Stimulated activated CD4-positive, alpha-beta T cell treated with anti-CD3 and anti-CD28 coated beads, Interleukin-4, amount 100 ng/mL, for 48 hours (primary cell): ENCODE results near the gene FAM168B.

Experiments
- DNase-seq, 2 donors: peaks; one replicate each; pipeline ENCODE4 v3.0.0-alpha.2; 2020; ENCODE audit warnings: low read depth in 2 of 2

FAM168B gene

DNA sequence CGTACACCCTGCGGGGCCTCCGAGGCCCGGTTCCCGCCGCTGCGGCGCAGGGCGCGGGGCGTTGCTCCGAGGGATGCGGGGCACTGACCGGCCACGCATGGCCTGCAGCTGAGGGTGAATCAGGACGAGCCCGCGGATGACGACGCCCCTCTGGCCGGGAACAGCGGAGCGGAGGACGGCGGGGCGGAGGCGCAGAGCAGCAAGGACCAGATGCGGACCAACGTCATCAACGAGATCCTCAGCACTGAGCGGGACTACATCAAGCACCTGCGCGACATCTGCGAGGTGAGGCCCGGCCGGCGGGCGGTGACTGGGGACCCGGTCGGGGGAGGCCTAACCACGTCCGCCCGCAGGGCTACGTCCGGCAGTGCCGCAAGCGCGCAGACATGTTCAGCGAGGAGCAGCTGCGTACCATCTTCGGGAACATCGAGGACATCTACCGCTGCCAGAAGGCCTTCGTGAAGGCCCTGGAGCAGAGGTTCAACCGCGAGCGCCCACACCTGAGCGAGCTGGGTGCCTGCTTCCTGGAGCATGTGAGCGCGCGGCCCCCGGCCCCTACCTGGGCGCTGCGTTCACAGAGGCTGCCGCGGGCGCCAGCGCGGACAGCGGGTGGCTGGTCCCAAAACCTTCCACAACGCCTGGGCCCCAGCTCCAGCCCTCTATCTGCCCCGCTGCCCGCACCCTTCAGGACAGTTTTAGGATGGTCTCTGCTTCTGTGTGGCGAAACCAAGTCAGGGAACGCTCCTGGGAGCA lies 53.2 kb downstream of the FAM168B start:
- DNase-seq: peak in 1 of 2 donors; percentile 14

DNA sequence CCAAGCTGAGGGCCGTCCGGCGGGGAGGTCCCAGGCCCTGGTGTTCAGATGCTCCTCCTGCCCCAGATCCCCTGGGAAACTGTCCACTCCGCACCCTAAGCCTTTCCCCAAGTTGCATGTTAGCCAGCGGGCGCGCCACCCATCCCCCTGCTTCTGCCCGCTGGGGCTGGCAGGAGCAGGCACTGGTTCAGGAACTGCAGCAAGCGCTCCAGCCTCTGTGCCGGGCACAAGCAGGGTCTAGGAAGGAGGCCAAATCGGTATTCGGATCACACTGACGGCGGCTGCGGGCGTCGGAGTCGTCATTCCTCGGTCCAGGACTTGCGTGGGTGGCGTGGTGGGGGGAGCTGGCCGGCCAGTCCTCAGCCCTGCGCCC lies 53.7 kb downstream of the FAM168B start:
- DNase-seq: no peak

DNA sequence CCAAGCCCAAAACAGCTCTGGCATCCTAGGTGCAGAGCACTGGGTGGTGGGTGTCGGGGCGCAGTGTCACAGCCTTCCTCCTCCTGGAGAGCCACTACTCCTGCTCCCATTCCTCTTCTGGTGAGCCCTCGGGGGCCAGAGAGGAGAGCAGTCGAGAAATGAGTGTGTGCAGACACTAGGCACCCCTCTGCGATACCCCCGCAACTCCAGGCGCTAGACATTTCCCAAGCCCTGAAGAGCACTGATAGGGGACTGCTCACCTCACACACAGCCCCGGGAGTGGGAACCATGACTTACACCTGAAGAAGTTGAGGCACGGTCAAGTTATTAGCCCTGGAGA lies 54.2 kb downstream of the FAM168B start:
- no peak for DNase-seq

DNA sequence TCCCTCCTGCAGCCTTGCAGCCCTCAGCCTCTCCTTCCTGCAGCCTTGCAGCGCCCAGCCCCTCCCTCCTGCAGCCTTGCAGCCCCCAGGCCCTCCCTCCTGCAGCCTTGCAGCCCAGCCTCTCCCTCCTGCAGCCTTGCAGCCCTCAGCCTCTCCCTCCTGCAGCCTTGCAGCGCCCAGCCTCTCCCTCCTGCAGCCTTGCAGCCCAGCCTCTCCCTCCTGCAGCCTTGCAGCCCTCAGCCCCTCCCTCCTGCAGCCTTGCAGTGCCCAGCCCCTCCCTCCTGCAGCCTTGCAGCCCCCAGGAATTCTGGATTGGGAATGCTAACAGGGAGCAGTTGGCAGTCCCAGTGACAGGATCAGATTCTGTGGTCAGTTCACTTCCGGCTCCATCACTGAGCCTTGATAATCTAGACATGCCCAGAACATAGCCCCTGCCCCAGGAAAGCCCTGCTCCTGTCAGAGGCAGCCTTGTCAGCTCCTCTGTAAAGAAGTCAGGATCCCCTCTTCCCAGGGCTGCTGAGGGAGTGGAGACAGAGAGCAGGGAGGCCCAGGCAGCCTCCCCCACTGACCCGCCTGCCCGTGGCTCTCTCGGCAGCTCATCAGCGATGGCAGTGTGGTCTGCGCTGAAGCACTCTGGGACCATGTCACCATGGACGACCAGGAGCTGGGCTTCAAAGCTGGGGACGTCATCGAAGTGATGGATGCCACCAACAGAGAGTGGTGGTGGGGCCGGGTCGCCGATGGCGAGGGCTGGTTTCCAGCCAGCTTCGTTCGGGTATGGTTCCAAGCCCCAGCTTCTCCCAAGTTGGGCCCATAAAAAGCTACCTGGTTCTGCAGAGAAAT lies 54.8 kb downstream of the FAM168B start:
- no peak for DNase-seq

DNA sequence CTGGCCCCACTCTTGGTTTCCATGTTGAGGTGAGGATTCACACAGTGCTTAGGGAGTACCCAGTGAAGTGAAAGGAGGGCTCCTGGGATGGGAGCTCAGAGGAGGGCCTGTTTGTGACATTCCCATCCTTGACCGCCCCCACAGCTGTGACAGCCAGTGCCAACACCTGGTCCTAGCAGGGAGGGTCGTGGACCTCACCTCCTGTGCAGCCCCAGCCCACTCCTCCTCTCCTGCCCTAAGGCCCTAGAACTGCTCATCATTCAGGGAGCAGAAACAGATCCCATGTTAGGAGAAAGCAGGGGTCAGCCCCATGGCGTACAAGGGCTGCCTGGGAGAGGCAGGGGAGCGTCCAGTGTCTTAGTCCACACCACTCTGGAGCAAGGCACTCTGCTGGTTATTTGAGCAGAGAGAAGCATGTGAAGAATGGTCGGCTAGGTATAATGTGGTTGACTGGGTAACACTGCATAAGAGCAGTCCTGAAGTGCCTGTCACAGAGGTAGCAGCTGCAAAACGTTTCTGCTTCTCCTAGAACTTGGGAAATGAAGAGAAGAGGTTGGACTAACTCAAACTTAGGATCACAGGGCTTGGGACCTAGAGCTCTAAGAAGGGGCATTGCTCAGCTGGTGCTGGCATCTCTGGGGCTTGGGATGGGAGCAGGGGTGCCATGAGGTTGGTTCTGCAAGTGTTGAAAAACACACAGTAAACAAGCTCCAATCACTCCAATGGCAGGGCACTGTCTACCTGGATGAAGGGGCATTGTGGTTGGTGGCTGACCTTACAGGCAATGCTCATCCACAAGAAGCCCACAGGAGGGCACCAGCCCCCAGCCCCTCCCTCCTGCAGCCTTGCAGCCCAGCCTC lies 55.6 kb downstream of the FAM168B start:
- DNase-seq: no peak

DNA sequence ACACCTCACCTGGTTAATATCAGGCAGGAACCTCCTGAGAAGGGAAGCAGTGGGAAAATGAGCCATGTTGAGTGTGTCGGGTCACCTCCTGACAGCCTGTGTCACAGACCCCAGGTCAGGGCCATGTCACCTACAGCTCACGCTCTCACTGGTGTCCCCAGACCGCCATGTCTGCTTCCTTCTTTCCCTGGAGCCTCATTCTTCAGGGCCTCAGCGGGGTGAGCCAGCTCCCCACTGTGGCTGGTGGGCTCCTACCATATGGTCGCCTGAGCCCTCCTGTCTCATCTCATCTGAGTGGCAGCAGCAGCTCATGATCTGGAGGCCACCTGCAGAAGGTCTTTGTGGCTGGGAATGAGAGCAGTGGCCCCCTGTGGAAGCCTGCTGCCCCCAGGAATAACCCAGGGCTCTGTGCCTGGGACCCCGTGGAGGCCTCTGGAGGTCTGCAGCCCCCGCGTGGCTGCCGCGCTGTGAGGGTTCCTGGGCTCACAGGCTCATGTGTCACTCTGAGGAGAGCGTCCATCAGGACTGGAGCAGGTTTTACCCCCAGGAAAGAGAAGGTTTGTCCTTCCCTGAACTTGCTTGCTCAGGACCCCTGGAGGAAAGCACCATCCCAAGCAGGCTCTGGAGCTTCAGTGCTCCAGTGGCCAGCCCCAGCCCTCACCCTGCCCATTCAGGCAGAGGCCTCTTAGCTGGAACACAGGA lies 56.4 kb downstream of the FAM168B start:
- no peak for DNase-seq

DNA sequence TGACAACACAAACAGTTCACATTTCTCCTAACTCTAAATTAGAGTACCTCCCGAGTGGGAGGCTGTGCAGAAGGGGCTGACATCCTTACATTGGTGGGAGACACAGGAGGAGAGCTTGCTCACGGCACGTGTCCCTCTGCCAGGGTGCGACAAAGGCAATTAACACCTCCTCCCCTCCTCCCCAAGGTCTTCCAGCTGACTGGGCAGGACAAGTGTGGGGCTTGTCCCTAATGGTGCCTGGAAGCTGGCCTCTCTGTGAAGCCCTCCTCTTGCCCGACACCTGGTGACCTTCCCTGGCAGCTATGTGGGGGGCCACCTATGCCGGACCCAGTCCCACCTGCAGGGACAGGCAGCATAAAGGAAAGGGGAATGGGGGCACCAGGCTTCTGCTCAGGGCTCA lies 57.0 kb downstream of the FAM168B start:
- DNase-seq: no peak

DNA sequence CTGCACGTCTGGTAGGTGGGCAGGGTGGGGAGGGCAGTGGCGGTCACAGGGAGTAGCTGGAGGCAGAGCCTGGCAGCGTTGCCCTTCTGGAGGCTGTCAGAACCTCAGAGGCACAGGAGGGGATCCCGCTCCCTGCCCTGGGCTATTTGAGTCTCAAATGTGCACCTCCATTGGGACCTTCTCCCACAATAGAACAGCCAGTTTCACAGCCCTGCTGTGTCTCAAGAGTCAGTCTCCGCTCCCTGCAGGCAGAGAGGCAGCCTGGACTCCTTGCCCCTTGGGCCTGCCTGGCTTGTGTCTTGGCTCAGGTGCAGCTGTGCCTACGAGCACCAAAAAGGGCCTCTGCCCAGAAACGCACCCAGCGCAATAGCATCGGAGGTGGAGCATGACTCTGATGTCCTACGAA lies 57.4 kb downstream of the FAM168B start:
- DNase-seq: no peak

DNA sequence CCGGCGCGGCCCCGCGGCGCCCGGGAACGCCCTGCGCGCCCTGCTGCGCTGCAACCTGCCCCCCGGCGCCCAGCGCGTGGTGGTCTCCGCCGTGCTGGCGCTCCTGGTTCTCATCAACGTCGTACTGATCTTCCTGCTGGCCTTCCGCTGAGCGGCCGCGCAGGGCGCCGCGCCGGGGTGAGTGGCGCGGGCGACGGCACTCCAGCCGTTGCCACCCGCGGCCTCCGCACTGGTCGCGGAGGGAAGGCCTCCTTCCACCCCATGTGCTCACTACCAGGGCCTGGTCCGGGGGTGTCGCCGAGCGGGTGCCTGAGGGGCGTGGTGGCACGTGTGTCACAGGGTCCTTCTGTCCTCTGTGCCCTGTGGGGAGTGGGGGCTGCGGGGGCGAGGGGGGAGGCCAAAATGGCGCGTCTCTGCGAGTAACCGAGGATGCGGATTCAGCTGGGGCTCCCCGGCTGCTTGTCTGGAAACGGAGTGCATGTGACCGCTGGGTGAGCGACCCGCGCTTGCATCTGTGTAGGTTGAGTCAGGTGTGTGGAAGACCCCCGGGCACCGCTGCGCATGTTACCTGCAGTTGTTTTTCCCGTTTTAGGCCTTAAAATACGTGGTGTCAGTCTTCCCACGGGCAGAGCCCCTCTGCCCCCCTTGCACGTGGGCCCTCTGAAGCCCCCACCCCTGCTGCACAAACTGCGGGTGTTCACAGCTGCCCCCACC lies 58.0 kb downstream of the FAM168B start:
- no peak for DNase-seq

DNA sequence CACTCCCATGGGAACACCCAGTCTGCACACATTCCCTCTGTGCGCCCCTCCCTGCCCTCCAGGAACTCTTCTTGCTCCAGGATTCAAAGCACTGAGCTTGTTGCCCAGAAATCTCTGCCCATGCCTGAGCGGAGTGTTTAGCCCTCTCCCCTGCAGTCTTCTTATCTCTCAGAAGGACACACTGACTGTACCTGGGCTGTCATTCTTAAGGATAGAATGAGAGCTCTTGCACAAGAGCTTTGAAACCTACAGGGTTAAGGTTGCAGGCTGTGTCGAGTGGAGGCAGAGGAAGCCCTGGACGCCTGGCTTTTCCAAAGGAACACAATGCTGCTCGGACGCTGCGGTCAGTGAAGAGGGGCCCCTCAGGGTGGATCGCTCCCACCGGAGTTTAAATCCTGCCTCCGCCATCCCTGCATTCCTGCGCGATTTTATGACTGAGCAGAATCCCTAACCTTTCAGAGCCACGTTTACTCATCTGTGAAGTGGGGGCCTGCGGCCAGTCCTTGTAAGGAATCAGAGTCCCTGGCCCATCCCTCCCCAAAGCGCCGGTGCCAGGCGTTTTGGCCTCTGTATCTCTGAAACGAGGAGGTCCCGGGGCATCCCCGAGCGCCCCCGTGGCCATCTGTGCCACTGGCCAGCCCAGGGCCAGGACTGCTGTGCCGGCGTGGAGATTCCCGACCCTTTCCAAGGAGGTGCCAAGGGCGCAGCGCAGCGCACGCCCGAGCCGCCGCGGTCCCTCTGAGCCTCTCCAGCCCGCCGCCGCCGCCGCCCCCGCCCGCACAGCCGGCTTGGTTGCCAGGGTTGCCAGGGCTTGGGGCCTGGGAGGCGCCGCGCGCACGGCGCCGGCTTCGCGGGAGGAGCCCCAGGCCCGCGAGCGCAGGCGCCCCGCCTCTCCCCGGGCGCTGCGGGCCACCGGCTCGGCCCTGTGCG lies 58.9 kb downstream of the FAM168B start:
- peak in 1 of 2 donors; percentile 17 for DNase-seq

DNA sequence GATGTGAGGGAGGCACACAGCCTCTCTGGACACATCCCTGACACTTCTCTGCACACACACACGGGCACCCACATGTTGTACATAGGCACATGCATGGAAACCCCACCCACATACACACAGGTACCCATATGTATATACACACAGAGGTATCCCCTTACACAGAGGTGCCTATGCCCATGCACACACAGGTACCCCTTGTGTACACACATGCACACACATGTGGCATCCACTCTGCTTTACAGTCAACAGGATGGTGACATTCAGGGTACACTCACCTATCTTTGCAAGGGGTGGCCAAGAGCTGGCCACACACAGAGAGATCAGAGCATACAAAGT lies 59.5 kb downstream of the FAM168B start:
- DNase-seq: no peak

DNA sequence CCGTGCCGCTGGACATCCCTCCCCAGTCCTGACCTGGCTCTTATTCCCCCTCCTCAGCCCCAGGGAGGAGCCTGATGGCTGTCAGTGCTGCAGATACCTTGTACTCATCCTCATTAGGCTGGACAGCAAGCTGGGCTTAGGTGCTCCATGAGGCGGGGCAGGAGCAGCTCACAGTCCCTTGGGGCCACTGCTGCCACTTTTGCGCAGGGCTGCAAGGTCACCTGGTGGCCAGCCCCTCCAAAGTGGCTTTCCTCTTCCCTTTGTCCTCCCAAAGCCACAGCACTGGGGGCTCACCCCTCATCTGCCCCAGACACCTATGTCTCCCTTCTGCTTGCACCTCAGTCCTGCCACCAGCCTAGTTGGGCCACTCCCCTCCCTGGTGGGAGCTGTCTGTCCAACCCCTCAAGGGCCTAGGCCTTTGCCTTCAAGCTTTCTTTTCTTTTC lies 60.8 kb downstream of the FAM168B start:
- DNase-seq: no peak

DNA sequence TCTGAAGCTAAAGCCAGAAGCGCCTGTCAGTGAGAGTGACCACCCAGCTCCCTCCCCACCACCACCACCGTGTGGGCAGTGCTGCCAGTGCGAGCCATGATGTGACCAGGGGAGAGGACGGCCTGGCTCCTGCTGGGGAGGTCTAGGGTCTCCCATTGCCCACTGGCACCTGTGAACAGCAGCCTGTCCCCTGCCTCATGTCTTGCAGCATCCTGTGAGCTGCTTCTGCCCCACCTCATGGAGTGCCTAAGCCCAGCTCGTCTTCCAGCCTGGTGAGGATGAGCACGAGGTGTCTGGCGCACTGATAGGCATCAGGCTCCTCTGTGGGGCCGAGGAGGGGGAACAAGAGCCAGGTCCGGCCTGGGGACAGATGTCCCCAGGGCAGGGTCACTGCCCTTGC lies 61.4 kb downstream of the FAM168B start:
- DNase-seq: no peak

DNA sequence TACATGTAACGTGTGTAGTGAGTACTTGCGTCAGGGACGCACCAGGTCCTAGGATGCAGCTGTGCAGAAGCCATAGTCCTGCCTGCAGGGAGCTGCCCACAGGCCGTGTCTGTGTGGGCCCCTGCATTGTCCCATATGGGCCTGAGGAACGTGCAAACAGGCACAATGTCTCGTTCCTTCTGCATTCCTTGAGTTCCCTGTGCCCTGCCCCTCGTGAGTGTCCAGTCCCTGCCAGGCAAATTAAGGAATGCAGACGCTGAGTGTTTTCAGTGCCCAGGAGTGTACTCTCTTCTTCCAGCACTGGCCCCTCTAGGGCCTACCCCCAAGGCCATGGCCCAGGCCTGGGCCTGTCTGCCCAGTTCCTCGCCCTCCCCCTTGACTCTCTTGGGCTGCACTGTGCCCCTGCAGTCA lies 61.8 kb downstream of the FAM168B start:
- no peak for DNase-seq

DNA sequence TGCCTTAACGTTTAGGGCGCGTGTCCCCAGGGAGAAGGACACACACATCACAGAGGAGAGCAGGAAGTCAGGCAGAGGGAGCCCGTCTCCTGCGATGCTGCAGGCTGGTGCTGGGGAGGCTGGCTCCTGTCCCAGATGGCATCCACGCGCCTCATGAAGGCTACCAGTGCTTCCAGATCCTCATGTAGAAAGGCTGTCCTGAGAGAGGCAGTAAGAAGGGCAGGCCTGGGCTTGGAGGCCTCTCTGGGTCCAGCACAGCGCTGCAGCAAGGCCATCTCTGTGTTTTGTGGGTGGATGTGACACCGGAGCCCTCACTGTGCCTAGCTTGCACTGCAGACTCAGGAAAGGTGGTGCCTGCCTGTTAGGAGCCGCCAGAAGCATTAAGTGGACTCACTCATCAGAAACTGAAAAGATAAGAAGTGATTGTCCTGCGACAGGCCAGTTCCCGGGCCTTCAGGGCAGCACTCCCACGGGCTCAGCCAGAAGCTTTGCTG lies 62.7 kb downstream of the FAM168B start:
- no peak for DNase-seq

DNA sequence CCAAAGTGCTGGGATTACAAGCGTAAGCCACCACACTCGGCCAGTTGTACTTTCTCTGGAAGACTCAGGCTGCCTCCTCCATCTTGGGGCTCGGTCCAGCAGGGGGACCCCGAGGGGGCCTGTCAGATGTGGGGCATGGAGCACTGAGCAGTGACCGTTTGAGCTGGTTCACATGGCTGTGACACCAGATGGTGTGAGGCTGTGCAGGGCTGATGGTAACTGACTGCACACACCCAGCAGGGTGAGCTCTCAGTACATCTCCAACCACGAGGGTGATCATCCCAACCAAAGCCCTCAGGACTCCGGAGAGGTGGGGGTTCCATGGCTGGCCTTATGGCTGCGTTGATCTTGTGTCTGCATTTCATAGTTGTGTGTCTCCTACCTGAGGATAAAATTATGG lies 63.4 kb downstream of the FAM168B start:
- DNase-seq: no peak

DNA sequence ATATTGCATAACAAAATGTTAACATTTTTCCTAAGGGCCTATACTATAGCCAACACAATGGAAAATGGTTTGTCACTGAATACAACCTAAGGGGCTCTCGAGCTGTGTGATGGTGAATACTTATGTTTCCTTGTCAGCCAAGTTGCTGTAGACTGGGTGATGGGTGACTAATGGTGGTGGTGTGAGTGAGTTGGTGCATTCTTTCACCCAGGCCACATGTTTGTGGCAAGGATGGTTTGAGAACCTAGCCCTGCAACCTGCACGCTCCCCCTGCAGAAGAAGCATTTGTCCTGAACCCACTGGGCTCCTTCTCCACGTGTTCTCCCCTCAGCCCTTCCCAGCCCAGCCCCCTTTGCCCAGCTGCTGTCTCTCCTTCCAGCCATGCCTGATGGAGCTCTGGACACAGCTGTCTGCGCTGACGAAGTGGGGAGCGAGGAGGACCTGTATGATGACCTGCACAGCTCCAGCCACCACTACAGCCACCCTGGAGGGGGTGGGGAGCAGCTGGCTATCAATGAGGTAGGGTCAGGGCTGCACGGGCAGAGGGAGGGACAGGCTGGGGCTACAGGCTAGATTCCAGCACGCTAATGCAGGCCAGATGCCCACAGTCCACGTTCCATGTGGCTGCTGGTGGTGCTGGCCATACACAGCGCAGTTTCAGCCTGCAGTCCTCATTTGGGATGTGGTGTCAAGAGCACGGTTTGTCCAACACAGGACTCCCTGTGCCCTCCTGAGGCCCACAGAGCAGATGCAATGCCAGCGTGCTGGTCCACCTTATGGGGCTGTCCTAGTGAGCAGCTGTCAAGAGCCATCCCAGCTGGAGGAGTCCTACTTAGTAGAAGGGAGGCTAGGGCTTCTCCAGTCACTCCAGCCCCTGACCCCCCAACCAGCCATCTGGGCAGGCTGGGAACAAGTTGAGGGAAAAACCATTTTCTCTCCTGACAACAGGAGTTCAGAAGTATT lies 65.4 kb downstream of the FAM168B start:
- DNase-seq: no peak

DNA sequence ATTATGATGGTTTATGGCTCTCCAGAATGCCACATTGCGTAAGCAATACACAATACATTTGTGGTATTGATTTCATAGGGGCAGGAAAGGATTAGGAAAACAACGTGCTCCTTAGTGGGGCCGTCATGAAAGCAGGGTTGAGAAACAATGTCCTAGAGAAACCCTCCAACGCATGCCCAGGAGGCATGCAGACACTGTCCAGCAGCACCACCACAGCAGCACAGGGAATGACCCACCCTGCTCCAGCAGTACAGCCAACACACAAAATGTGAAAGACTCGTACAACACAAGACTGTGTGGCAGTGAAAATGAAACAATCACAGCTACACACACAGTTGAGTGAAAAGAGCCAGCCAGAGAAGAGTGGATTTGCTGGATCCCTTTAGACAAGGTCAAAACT lies 66.3 kb downstream of the FAM168B start:
- no peak for DNase-seq

DNA sequence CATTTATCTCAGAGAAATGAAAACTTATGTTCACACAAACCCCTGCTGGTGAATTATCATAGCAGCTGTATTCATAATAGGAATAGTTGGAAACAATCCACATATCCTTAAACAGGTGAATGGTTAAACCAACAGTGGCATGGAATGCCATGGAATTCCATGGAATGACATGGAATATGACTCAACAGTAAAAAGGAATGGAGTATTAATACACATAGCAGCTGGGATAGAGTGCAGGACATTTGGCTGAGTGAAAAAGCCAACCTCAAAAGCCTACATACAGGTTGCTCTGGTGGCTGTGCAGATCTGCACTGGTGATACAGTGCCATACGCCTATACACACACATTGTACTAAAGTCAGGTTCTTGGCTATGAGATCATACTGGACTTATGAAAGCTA lies 69.5 kb downstream of the FAM168B start:
- DNase-seq: no peak
